Thoracic aorta (tissue), 2 donors: Measurements from ENCODE around the gene LAMC3. TPM values are rescaled to one million over a fixed set of nuclear protein-coding genes. Genes with fewer than 3 reads are reported as not detected.

Experiments used
- ATAC-seq: fragments of 150-250 bp; one replicate; pipeline ENCODE4 v1.8.0; 2017; ENCODE audit warnings: low read depth; ENCODE audit not compliant: insufficient number of reproducible peaks, low FRiP score
- DNase-seq: peaks from one replicate; pipeline ENCODE4 v3.0.0-alpha.2; 2020; ENCODE audit warnings: low spot score
- H3K27ac ChIP-seq, 2 donors: fragments of 200-600 bp; sonication (generic); 1 replicate in 1 of 2; 2 replicates in 1 of 2; pipeline ENCODE4 v1.5.1; 2016; ENCODE audit warnings: mild to moderate bottlenecking in 2 of 2, moderate library complexity in 2 of 2
- H3K27me3 ChIP-seq: fragments of 200-600 bp; sonication (generic); replicated peaks from 2 replicates; pipeline ENCODE4 v1.6.0; 2016; ENCODE audit warnings: mild to moderate bottlenecking; ENCODE audit not compliant: insufficient read depth
- H3K36me3 ChIP-seq: fragments of 200-600 bp; sonication (generic); one replicate; pipeline ENCODE4 v1.5.1; 2016
- H3K4me1 ChIP-seq, 2 donors: fragments of 200-600 bp; sonication (generic); 1 replicate in 1 of 2; 2 replicates in 1 of 2; pipeline versions ENCODE4 v1.5.1 to v1.6.0; 2016; ENCODE audit warnings: low read depth in 2 of 2, mild to moderate bottlenecking in 1 of 2; ENCODE audit not compliant: control insufficient read depth in 1 of 2
- H3K4me3 ChIP-seq: fragments of 200-600 bp; sonication (generic); 2 replicates; pipeline ENCODE4 v1.5.1; 2016; ENCODE audit warnings: mild to moderate bottlenecking
- H3K9me3 ChIP-seq: fragments of 200-600 bp; sonication (generic); 2 replicates; pipeline ENCODE4 v1.5.1; 2016
- total RNA-seq, 2 donors: library from RNA; depleted of rRNA; stranded (reverse); fragments of >200 nt; gene quantifications; one replicate each; pipeline versions ENCODE4 v1.1.0 to v1.2.3, GENCODE V29; 2016
- TF ChIP-seq, protein P1 (sequence below): fragments of 200-600 bp; sonication (generic); IDR thresholded peaks from one replicate; pipeline ENCODE4 v1.5.1; 2019; ENCODE audit warnings: antibody characterized with exemption

LAMC3 gene
- total RNA-seq, 2 donors from 2014 or later: 0.54 to 2.8 TPM

DNA sequence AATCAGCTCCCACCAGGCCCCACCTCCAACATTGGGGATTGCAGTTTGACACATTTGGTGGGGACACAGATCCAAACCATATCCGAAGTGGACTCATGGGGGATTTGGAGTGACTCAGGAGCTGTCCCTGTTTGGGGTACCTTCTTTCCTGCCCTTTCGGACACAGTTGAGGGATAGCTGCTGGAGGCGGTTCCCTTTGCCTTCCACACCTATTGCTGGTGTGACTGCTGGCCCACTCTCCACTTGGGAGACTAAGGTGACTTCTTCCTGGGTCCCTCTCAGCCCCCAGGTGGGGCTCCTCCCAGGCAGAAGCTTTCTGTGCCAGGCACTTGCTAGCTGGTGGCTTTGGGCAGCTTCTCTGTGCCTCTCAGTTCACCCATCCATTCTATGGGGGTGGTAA is 26.6 kb downstream of the LAMC3 start:
- H3K4me1 ChIP-seq: peaks cover 4 to 19% of the 10 kb centered on the region in 2 donors
- H3K9me3 ChIP-seq: no peaks in the 10 kb centered on the region
- no peaks in the 10 kb centered on the region for H3K36me3 ChIP-seq
- no peak overlapping the region for H3K4me3 ChIP-seq
- DNase-seq: no peak
- no peak for ATAC-seq
- H3K27me3 ChIP-seq: no peaks in the 10 kb centered on the region
- TF ChIP-seq, protein P1, sequence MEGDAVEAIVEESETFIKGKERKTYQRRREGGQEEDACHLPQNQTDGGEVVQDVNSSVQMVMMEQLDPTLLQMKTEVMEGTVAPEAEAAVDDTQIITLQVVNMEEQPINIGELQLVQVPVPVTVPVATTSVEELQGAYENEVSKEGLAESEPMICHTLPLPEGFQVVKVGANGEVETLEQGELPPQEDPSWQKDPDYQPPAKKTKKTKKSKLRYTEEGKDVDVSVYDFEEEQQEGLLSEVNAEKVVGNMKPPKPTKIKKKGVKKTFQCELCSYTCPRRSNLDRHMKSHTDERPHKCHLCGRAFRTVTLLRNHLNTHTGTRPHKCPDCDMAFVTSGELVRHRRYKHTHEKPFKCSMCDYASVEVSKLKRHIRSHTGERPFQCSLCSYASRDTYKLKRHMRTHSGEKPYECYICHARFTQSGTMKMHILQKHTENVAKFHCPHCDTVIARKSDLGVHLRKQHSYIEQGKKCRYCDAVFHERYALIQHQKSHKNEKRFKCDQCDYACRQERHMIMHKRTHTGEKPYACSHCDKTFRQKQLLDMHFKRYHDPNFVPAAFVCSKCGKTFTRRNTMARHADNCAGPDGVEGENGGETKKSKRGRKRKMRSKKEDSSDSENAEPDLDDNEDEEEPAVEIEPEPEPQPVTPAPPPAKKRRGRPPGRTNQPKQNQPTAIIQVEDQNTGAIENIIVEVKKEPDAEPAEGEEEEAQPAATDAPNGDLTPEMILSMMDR: no peak
- H3K27ac ChIP-seq: no peak overlapping the region

DNA sequence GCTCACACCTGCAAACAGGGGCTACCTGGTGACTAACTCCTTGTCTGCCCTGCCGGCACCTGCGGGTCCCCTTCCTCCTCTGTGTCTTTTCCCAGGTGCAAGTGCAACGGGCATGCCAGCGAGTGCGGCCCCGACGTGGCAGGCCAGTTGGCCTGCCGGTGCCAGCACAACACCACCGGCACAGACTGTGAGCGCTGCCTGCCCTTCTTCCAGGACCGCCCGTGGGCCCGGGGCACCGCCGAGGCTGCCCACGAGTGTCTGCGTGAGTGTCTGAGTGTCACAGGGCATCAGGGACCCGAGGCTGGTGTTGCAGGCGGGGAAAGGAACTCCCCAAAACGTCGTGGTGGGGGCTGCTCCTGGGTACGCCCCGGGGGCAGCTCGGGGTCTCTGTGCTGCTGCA is 27.1 kb downstream of the LAMC3 start:
- H3K9me3 ChIP-seq: no peaks in the 10 kb centered on the region
- ATAC-seq: no peak
- H3K27me3 ChIP-seq: no peaks in the 10 kb centered on the region
- no peaks in the 10 kb centered on the region for H3K36me3 ChIP-seq
- no peak overlapping the region for H3K4me3 ChIP-seq
- H3K4me1 ChIP-seq: peaks cover 4 to 19% of the 10 kb centered on the region in 2 donors
- H3K27ac ChIP-seq: no peak overlapping the region
- TF ChIP-seq, protein P1: no peak
- no peak for DNase-seq

DNA sequence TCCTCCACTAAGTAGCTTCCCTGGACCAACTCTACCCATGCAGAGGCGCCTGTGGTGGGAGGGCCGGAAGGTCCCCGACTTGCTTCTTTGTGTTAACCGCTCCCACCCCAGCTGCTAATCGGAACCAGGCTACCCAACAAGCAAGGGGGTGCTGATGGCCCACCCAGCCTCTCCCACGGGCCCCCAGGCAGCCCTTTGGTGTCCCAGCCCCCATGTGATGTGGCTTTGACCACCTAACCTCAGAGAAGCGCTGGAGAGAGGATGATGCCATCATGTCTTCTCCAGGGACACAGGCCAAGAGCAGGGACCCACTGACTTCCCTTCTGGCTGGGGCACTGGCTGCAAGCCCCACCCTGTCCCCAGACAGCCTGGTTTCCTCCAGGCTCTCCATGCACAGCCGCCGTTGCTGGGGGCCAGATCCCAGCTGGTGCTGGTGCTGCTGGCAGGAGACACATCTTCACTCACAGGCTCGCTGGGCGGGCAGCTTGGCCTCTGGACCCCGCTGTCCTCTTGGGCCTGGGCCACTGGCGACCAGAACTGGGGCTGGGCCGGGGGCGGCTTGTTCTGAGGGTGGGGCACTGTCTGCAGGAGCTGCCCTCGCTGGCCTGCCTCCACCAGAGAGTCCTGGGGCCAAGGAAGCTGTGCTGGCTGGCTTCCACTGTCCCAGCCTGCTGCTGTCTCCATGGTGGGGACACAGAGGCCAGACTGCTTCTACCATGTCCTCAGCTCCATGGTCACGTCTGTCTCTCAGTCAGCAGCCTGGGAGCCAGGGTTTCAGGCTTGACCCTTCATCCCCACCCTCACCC is 27.8 kb downstream of the LAMC3 start:
- H3K4me1 ChIP-seq: peaks cover 4 to 19% of the 10 kb centered on the region in 2 donors
- no peaks in the 10 kb centered on the region for H3K27me3 ChIP-seq
- H3K9me3 ChIP-seq: no peaks in the 10 kb centered on the region
- no peak for ATAC-seq
- no peak overlapping the region for H3K4me3 ChIP-seq
- no peak for DNase-seq
- peak overlapping the region; percentile 48 to 52 for H3K27ac ChIP-seq
- no peaks in the 10 kb centered on the region for H3K36me3 ChIP-seq
- TF ChIP-seq, protein P1: no peak

DNA sequence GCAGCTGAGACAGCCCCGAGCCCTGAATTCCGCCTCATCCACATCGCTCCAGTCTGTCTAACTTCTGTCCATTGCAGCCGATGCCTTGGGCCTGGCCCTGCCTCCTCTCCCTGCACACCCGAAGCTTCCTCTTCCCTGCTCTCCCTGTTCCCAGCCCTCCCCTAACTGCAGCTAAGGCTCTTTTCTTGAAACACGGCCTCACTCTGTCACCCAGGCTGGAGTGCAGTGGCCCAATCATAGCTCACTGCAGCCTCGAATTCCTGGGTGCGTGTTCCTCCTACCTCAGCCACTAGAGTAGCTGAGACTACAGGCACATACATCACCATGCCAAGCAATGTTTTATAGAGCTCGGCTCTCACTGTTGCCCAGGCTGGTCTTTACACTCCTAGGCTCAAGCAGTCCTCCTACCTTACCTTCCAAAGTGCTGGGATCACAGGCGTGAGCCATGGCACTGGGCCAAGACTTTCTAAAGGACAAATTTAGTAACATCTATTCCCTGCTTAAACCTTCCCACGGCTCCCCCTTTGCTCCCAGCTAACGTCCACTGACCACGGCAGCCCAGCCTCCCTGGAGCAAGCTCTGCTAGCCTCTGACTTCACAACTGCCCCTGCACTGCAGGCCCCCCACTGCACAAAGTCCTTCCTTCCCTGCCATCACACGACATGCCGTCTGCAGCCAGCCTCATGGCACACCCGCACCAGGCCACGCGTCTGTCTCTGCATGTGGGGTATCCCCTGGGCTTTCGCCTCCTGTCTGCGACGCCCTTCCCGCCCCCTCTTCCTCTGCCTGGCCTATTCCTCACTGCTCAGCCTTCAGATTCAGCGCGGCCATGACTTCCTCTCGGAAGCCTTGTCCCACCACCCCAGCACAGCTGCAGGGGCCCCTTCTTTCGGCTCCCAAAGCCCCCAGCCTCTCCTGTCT is 28.6 kb downstream of the LAMC3 start:
- TF ChIP-seq, protein P1: no peak
- Histone ChIP-seq H3K4me3 (no peak overlapping the region), H3K27ac (peak overlapping the region; percentile 48 to 52), H3K9me3 (no peaks in the 10 kb centered on the region), H3K4me1 (peaks cover 4 to 19% of the 10 kb centered on the region in 2 donors), H3K36me3 (no peaks in the 10 kb centered on the region), H3K27me3 (no peaks in the 10 kb centered on the region)
- ATAC-seq (no peak), DNase-seq (no peak)
